ENCODE measurements around the gene RRH.

DNA sequence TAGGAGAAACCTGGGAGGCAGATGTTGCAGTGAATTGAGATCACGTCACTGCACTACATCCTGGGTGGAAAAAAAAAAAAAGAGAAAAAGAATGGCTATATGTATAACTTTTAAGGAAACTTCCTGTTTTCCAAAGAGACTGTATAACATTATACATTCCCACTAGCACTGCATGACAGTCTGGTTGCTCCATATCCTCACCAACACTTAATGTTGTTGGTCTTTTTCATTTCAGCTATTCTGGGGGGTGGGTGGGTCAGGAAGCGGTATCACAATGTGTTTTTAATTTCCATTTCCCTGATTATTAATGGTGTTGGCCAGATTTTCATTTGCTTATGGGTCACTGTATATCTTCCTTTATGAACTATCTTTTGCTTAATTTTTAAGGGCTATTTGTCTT is 33.5 kb downstream of the RRH start:
- TF ChIP-seq, protein P1, sequence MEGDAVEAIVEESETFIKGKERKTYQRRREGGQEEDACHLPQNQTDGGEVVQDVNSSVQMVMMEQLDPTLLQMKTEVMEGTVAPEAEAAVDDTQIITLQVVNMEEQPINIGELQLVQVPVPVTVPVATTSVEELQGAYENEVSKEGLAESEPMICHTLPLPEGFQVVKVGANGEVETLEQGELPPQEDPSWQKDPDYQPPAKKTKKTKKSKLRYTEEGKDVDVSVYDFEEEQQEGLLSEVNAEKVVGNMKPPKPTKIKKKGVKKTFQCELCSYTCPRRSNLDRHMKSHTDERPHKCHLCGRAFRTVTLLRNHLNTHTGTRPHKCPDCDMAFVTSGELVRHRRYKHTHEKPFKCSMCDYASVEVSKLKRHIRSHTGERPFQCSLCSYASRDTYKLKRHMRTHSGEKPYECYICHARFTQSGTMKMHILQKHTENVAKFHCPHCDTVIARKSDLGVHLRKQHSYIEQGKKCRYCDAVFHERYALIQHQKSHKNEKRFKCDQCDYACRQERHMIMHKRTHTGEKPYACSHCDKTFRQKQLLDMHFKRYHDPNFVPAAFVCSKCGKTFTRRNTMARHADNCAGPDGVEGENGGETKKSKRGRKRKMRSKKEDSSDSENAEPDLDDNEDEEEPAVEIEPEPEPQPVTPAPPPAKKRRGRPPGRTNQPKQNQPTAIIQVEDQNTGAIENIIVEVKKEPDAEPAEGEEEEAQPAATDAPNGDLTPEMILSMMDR (IDR thresholded peaks at IDR 0.05; ENCODE audit: borderline replicate concordance, extremely low read depth, low read length, poor library complexity, severe bottlenecking), result no peak
- TF ChIP-seq EZH2 (IDR thresholded peaks at IDR 0.05; ENCODE audit: borderline replicate concordance, low read depth, low read length, severe bottlenecking), result no peak
